Caco-2 (cell line): ENCODE measurements around the gene ODF2. TPM values are rescaled to one million over a fixed set of nuclear protein-coding genes. Genes with fewer than 3 reads are reported as not detected.

ENCODE experiments used
- BruUV-seq: library from RNA; stranded (reverse); fragments of 400-500 nt; replicated peaks from 2 replicates; lab custom pipeline; 2021; lab: Mats Ljungman, UMichigan
- CTCF ChIA-PET: fragments of 300-600 bp; sonication (Branson Sonifier 250); formaldehyde crosslinking; loops from one replicate; lab custom pipeline; 2022; ENCODE audit warnings: antibody characterized with exemption; lab: Charles Lee
- POLR2A ChIA-PET: fragments of 300-600 bp; sonication (Branson Sonifier 250); formaldehyde crosslinking; loops from one replicate; lab custom pipeline; 2022; ENCODE audit warnings: antibody characterized with exemption; lab: Charles Lee
- DNase-seq, 2 experiments: peaks; one replicate each; pipeline versions ENCODE4 v3.0.0 to v3.0.0-alpha.2; 2020 to 2022
- H3K27me3 ChIP-seq: replicated peaks from 2 replicates; pipeline ENCODE4 v1.6.0; 2011; ENCODE audit warnings: low read length; ENCODE audit not compliant: control insufficient read depth, insufficient read depth
- H3K36me3 ChIP-seq: 2 replicates; pipeline ENCODE4 v1.5.1; 2011; ENCODE audit warnings: low read length; ENCODE audit not compliant: control insufficient read depth, insufficient read depth
- H3K4me1 ChIP-seq: fragments of 250-450 bp; sonication (Bioruptor Pico); 2 replicates; pipeline ENCODE4 v1.5.1; 2020; ENCODE audit warnings: mild to moderate bottlenecking
- H3K4me3 ChIP-seq: 2 replicates; pipeline ENCODE4 v1.5.1; 2011; ENCODE audit warnings: low read depth, mild to moderate bottlenecking, control low read depth, low read length
- H3K9me3 ChIP-seq: fragments of 250-450 bp; sonication (Bioruptor Pico); 2 replicates; pipeline ENCODE4 v1.5.1; 2020; ENCODE audit warnings: mild to moderate bottlenecking, moderate library complexity
- H3K27ac Mint-ChIP-seq: one replicate; pipeline ENCODE4 v1.8.0; 2022; ENCODE audit warnings: mixed read lengths; ENCODE audit not compliant: unreplicated experiment
- H3K27me3 Mint-ChIP-seq: one replicate; pipeline ENCODE4 v1.8.0; 2022; ENCODE audit warnings: mixed read lengths; ENCODE audit not compliant: insufficient read depth, unreplicated experiment
- H3K36me3 Mint-ChIP-seq: one replicate; pipeline ENCODE4 v1.8.0; 2022; ENCODE audit warnings: mild to moderate bottlenecking, mixed read lengths; ENCODE audit not compliant: insufficient read depth, unreplicated experiment
- H3K4me1 Mint-ChIP-seq: one replicate; pipeline ENCODE4 v1.8.0; 2022; ENCODE audit warnings: low read depth, mixed read lengths; ENCODE audit not compliant: unreplicated experiment
- H3K4me3 Mint-ChIP-seq: one replicate; pipeline ENCODE4 v1.8.0; 2022; ENCODE audit warnings: mild to moderate bottlenecking, moderate library complexity, mixed read lengths; ENCODE audit not compliant: unreplicated experiment
- H3K9me3 Mint-ChIP-seq: one replicate; pipeline ENCODE4 v1.8.0; 2022; ENCODE audit warnings: mixed read lengths; ENCODE audit not compliant: unreplicated experiment
- CTCF ChIP-seq, 2 experiments: fragments of 200-600 bp in 1 of 2; IDR thresholded peaks; 1 replicate in 1 of 2; 2 replicates in 1 of 2; pipeline versions ENCODE4 v1.5.1 to v1.8.0; 2011 to 2022; ENCODE audit warnings: antibody characterized with exemption in 1 of 2, control low read depth in 1 of 2, inconsistent platforms in 1 of 2, low read depth in 1 of 2, low read length in 1 of 2, mild to moderate bottlenecking in 1 of 2, moderate library complexity in 1 of 2; ENCODE audit not compliant: insufficient read depth in 1 of 2, severe bottlenecking in 1 of 2, unreplicated experiment in 1 of 2
- intact Hi-C: fragments of 100-400 bp; cut with micrococcal nuclease; formaldehyde crosslinking; loops from one replicate; pipeline ENCODE4 v1.10.0; 2022; ENCODE audit not compliant: unreplicated experiment
- total RNA-seq: library from RNA; stranded (reverse); gene quantifications from 2 replicates; pipeline ENCODE4 v1.2.3, GENCODE V29; 2022

Gene ODF2
- total RNA-seq, 1 experiment from 2014 or later: 34.9 TPM

DNA sequence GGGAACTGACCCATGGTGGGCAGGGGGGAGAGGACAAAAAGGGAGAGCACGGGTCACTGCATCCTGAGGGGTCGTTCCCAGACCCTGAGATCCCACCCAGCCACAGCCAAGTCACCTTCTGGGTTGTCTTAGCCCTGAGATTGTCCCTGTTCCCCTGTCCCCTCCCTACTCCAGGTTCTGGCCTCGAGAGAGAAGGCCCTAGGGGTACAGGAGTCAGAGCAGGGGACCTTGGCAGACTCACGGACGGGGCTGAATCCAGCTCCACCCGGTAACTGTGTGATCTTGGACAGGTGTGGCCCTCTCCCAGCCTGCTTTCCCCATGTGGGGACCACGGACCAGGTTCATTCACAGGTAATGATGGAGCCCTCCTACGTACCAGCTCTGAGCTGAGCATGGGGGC, 46.4 kb upstream of the ODF2 start:
- CTCF ChIA-PET: interaction anchor here (1.3 to 4.5 kb wide), 4 partner anchors 11 to 114 kb away, joined by 3 to 31 read pairs (median 14); partner anchors contain the start of gene CERCAM
- no peaks in the 10 kb centered on the region for H3K9me3 Mint-ChIP-seq
- H3K4me3 Mint-ChIP-seq: no peak overlapping the region
- H3K4me1 Mint-ChIP-seq: peaks cover under 1% of the 10 kb centered on the region
- H3K4me1 ChIP-seq: no peaks in the 10 kb centered on the region
- TF ChIP-seq CTCF (IDR thresholded peaks at IDR 0.05; ENCODE audit: insufficient read depth in 1 of 2, low read depth in 1 of 2, low read length in 1 of 2, severe bottlenecking in 1 of 2, unreplicated experiment in 1 of 2): no peak
- intact Hi-C loops: no loop called here
- no peak for DNase-seq
- H3K36me3 Mint-ChIP-seq: no peaks in the 10 kb centered on the region
- no peaks in the 10 kb centered on the region for H3K27me3 ChIP-seq
- H3K27ac Mint-ChIP-seq: no peak overlapping the region
- no peaks in the 10 kb centered on the region for H3K9me3 ChIP-seq
- no peak overlapping the region for H3K4me3 ChIP-seq
- no peaks in the 10 kb centered on the region for H3K36me3 ChIP-seq
- BruUV-seq: no TSS peak
- POLR2A ChIA-PET: no interaction called here
- no peaks in the 10 kb centered on the region for H3K27me3 Mint-ChIP-seq

GRCh38 chr9:128409978-128410377, 45.8 kb upstream of the ODF2 start:
- Mint-ChIP-seq H3K9me3 (no peaks in the 10 kb centered on the region), H3K36me3 (no peaks in the 10 kb centered on the region), H3K4me1 (peaks cover 6% of the 10 kb centered on the region), H3K27ac (no peak overlapping the region), H3K4me3 (no peak overlapping the region), H3K27me3 (no peaks in the 10 kb centered on the region)
- Histone ChIP-seq H3K9me3 (no peaks in the 10 kb centered on the region), H3K36me3 (no peaks in the 10 kb centered on the region), H3K27me3 (no peaks in the 10 kb centered on the region), H3K4me1 (peaks cover 1% of the 10 kb centered on the region; the same call in 1 of the 2 replicates), H3K4me3 (no peak overlapping the region)
- BruUV-seq: no TSS peak
- CTCF ChIA-PET: interaction anchor here (0.6 to 4.5 kb wide), 7 partner anchors 11 to 1090 kb away, joined by 3 to 31 read pairs (median 4); partner anchors contain the start of gene CERCAM
- POLR2A ChIA-PET: no interaction called here
- DNase-seq: peak; percentile 47 to 52
- peak in 1 of 2 experiments; percentile 11 for TF ChIP-seq CTCF (IDR thresholded peaks at IDR 0.05; ENCODE audit: insufficient read depth in 1 of 2, low read depth in 1 of 2, low read length in 1 of 2, severe bottlenecking in 1 of 2, unreplicated experiment in 1 of 2)
- intact Hi-C loops: no loop called here

GRCh38 chr9:128411364-128412119, 44.3 kb upstream of the ODF2 start:
- H3K4me1 ChIP-seq: peaks cover 15% of the 10 kb centered on the region
- no peaks in the 10 kb centered on the region for H3K27me3 Mint-ChIP-seq
- no TSS peak for BruUV-seq
- H3K9me3 ChIP-seq: no peaks in the 10 kb centered on the region
- no peaks in the 10 kb centered on the region for H3K36me3 ChIP-seq
- H3K36me3 Mint-ChIP-seq: no peaks in the 10 kb centered on the region
- H3K4me1 Mint-ChIP-seq: peaks cover 22% of the 10 kb centered on the region
- H3K4me3 Mint-ChIP-seq: no peak overlapping the region
- DNase-seq: no peak
- H3K27me3 ChIP-seq: no peaks in the 10 kb centered on the region
- no peaks in the 10 kb centered on the region for H3K9me3 Mint-ChIP-seq
- POLR2A ChIA-PET: no interaction called here
- no peak for TF ChIP-seq CTCF (IDR thresholded peaks at IDR 0.05; ENCODE audit: insufficient read depth in 1 of 2, low read depth in 1 of 2, low read length in 1 of 2, severe bottlenecking in 1 of 2, unreplicated experiment in 1 of 2)
- CTCF ChIA-PET: interaction anchor here (0.6 to 4.5 kb wide), 5 partner anchors 9 to 224 kb away, joined by 3 to 31 read pairs (median 5); partner anchors contain the start of gene CERCAM
- no peak overlapping the region for H3K4me3 ChIP-seq
- no peak overlapping the region for H3K27ac Mint-ChIP-seq
- intact Hi-C loops: loop anchor here (1.0 to 2.0 kb wide), 2 partner anchors 49 to 117 kb away; no protein-coding TSS in a partner anchor
